ENCODE measurements around the gene MICAL3.
"Not testable (repeated sequence)": the region's sequence is repeated elsewhere in the genome, so short reads cannot be mapped to it uniquely, and the experiment has no call there.

MICAL3 gene

DNA sequence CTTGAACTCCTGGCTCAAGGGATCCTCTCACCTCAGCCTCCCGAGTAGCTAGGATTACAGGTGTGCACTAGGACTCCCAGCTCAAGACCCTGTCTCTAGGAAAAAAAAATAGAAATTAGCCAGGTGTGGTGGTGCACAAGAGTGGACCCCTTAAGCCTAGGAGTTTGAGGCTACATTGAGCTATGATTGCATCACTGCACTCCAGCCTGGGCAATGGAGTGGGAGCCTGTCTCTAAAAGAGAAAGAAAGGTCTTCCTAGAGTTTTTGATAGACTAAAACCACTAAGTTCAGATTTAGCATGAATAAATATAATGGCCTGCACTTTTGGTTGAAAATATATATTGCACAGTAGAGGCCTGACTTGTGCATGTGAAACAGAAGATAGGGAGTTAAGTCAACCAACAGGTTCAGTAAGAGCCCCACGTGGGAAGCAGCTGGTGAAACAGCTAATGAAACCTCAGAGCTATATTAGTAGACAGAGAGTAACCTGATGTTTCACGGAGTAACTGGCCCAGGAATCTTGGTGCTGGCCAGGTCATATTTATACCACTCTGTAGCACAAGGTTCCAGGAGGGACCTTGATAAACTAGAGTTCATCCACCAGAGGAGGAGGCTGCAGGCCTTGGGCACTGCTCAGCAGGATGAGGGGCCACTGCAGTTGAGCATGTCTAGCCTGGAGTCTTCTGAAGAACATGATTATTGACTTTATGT is 4.6 kb upstream of the MICAL3 start:
- TF ChIP-seq, protein P1, sequence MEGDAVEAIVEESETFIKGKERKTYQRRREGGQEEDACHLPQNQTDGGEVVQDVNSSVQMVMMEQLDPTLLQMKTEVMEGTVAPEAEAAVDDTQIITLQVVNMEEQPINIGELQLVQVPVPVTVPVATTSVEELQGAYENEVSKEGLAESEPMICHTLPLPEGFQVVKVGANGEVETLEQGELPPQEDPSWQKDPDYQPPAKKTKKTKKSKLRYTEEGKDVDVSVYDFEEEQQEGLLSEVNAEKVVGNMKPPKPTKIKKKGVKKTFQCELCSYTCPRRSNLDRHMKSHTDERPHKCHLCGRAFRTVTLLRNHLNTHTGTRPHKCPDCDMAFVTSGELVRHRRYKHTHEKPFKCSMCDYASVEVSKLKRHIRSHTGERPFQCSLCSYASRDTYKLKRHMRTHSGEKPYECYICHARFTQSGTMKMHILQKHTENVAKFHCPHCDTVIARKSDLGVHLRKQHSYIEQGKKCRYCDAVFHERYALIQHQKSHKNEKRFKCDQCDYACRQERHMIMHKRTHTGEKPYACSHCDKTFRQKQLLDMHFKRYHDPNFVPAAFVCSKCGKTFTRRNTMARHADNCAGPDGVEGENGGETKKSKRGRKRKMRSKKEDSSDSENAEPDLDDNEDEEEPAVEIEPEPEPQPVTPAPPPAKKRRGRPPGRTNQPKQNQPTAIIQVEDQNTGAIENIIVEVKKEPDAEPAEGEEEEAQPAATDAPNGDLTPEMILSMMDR (conservative IDR thresholded peaks at IDR 0.05; ENCODE audit: low read length) = no peak
- H3K4me3 ChIP-seq (ENCODE audit: low read length) = no peak overlapping the region
- no peak for DNase-seq (ENCODE audit: low read depth)

DNA sequence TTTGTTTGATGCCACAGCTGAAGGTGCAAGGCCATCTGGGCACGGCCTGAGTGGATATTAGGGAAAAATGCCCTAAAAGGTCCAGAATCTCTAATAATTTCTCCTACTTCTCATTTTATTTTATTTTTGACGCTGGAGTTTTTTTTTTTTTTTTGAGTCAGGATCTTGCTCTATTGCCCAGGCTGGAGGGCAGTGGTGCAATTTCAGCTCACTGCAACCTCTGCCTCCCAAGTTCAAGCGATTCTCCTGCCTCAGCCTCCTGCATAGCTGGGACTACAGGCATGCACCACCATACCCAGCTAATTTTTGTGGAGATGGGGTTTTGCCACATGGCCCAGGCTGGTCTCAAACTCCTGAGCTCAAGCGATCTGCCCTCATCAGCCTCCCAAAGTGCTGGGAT is 1.5 kb upstream of the MICAL3 start:
- DNase-seq (ENCODE audit: low read depth); H3K4me3 ChIP-seq (ENCODE audit: low read length): not testable (repeated sequence)

- no peak for DNase-seq (ENCODE audit: low read depth)
- peak overlapping the region; percentile 56 for H3K4me3 ChIP-seq (ENCODE audit: low read length)
- TF ChIP-seq, protein P1 (conservative IDR thresholded peaks at IDR 0.05; ENCODE audit: low read length) = no peak
Measured at GRCh38 chr22:18024956-18025720, 777 bp upstream of the MICAL3 start.

DNA sequence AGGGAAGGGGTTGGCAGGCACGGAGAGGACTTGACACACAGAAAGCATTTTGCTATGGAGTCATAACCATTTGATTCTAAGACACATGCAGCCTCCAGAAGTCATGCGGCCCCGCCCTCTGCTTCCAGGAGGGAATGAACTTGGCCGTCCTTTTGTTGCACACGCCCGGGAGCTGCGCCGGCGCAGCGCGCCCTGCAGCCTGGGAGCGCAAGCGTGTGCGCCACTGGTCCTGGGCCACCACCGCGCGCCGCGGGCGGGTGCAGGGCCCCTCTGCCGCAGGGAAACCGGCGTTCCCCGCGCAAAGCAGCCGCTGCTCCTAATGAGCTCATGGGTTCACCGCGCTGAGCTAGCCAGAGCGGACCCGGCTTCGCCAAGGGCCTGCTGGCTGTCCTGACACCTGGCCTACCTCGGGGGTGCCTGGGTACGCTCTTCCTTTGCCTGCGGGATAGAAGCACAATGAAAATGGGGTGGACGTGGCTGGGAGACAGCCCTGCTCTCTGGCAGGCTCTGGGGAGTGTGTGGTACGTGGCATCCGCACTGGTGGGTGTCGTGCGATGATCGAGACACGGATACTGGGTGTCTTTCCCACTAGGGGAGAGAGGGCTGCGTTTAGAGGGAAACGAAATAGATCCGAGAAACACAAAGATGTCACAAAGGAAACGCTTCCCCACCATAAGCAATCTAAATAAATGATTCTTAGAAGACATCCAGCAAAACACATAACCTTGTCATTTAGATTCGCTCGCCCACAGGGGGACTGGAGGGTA is 669 bp downstream of the MICAL3 start:
- peak; percentile 91 for DNase-seq (ENCODE audit: low read depth)
- TF ChIP-seq, protein P1 (conservative IDR thresholded peaks at IDR 0.05; ENCODE audit: low read length) = no peak
- peak overlapping the region; percentile 73 for H3K4me3 ChIP-seq (ENCODE audit: low read length)

DNA sequence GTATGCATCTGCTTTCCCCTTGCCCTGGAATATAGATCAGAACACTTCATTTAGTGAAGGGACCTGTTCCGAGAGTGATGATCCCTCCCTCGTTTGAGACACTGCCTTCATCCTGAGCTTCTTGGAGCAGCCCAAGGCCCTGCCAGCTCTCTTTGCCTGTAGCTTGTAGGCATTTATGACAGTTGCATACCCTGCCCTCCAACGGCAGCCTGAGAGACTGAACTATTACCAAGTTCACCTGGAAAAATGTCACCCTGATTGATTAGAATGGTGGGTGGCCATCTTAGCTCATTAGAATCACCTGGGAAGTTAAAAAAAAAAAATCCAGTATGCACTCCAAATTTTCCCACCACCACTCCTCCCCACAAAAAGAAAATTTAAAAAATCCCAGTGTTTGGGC is 1.5 kb downstream of the MICAL3 start:
- no peak overlapping the region for H3K4me3 ChIP-seq (ENCODE audit: low read length)
- DNase-seq (ENCODE audit: low read depth) = no peak
- TF ChIP-seq, protein P1 (conservative IDR thresholded peaks at IDR 0.05; ENCODE audit: low read length) = no peak

DNA sequence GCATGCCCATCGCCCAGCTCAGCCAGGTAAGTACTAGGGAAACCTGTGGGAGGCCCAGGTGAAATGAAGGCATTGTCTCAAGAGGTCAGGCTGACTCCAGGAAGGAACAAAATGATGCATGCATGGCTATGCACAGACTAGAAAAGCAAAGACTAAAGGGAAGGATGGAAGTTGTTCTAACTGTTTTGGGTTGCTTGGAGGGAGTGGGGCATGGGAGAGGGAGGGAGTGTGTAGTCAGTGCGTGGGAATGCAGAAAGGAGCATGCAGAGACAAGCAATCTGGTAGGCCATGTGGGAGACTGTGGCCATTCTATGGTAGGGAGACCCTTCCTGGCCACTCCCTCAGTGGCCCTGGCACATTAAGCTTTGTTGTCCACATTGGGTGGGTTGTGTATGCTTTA is 2.9 kb downstream of the MICAL3 start:
- no peak overlapping the region for H3K4me3 ChIP-seq (ENCODE audit: low read length)
- no peak for DNase-seq (ENCODE audit: low read depth)
- TF ChIP-seq, protein P1 (conservative IDR thresholded peaks at IDR 0.05; ENCODE audit: low read length) = no peak

DNA sequence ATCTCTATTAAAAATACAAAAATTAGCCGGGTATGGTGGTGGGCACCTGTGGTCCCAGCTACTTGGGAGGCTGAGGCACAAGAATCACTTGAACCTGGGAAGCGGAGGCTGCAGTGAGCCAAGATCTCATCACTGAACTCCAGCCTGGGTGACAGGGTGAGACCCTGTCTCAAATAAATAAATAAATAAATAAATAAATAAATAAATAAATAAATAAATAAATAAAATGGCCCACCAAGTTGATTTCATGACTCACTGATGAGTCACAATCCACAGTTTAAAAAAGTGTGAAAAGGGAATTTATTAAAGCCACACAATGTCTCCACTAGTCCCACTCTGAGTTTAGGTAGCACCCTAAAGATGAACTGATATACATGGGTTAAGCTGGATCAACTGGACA is 3.6 kb downstream of the MICAL3 start:
- DNase-seq (ENCODE audit: low read depth); H3K4me3 ChIP-seq (ENCODE audit: low read length): not testable (repeated sequence)
